Measurements from ENCODE around the gene SCAMP4.

- TF ChIP-seq CTCF (IDR thresholded peaks at IDR 0.05; ENCODE audit: poor library complexity, severe bottlenecking) (no peak), EP300 (conservative IDR thresholded peaks at IDR 0.05; ENCODE audit: poor library complexity, severe bottlenecking) (no peak), REST (IDR thresholded peaks at IDR 0.05; ENCODE audit: borderline replicate concordance) (no peak), TAF1 (IDR thresholded peaks at IDR 0.05; ENCODE audit: low read depth) (no peak), EZH2 (IDR thresholded peaks at IDR 0.05; ENCODE audit: borderline replicate concordance, insufficient read depth, low read length, poor library complexity, severe bottlenecking) (no peak), POLR2AphosphoS5 (IDR thresholded peaks at IDR 0.05) (no peak), MXI1 (conservative IDR thresholded peaks at IDR 0.05; ENCODE audit: poor library complexity, severe bottlenecking) (no peak), RAD21 (conservative IDR thresholded peaks at IDR 0.05) (no peak)
These were observed 30.4 kb downstream of the SCAMP4 start for GRCh38 chr19:1935484-1936208.
